K562 treated with DMSO at 1 percent for 4 hours (cell line): ENCODE measurements around the gene TTBK1. TPM values are rescaled to one million over a fixed set of nuclear protein-coding genes. Genes with fewer than 3 reads are reported as not detected.

Experiments used
- total RNA-seq: library from RNA; unstranded; fragments of 300-600 nt; gene quantifications from 2 replicates; pipeline ENCODE4 v1.2.3, GENCODE V29; 2022; ENCODE audit not compliant: insufficient read depth

Gene TTBK1
- not detected in 2 replicates for total RNA-seq

GRCh38 chr6:43242908-43243663 lies at the start of gene TTBK1:
Gene TTBK1, plus strand, starts transcription at chr6:43243481. Its CDS starts 3,180 bp downstream, at chr6:43246661.

GRCh38 chr6:43228951-43229802 lies 14.1 kb upstream of the TTBK1 start, which contains the start of gene DNPH1:
Gene DNPH1, minus strand, starts transcription at chr6:43229481. Its CDS starts 25 bp downstream, at chr6:43229456.

GRCh38 chr6:43297644-43298564 lies 54.6 kb downstream of the TTBK1 start, which contains the start of gene SLC22A7:
Gene SLC22A7, plus strand, starts transcription at chr6:43298260. Its CDS starts 99 bp downstream, at chr6:43298359.

GRCh38 chr6:43308101-43308989 lies 65.1 kb downstream of the TTBK1 start, which contains the start of gene CRIP3:
Gene CRIP3, minus strand, starts transcription at chr6:43308826. Its CDS starts 34 bp downstream, at chr6:43308792.

Other genes with a start within 250 kb of the TTBK1 start
- gene MEA1, start 229.5 kb upstream of the TTBK1 start, total RNA-seq = 70.7 and 80.4 TPM in 2 replicates
- 156 and 168 TPM in 2 replicates for gene KLHDC3, start 229.2 kb upstream of the TTBK1 start, total RNA-seq
- gene RRP36, start 221.9 kb upstream of the TTBK1 start, total RNA-seq = 74.9 and 92.3 TPM in 2 replicates
- gene CUL7, start 189.6 kb upstream of the TTBK1 start, total RNA-seq = 22.7 and 29.4 TPM in 2 replicates
- gene MRPL2, start 184.0 kb upstream of the TTBK1 start, total RNA-seq = 126 and 131 TPM in 2 replicates
- gene KLC4, start 183.8 kb upstream of the TTBK1 start, total RNA-seq = 33.5 and 36.4 TPM in 2 replicates
- 10.4 and 12.0 TPM in 2 replicates for gene PTK7, start 167.2 kb upstream of the TTBK1 start, total RNA-seq
- gene SRF, start 72.2 kb upstream of the TTBK1 start, total RNA-seq = 33.6 and 38.1 TPM in 2 replicates
- 12.5 and 20.5 TPM in 2 replicates for gene CUL9, start 61.3 kb upstream of the TTBK1 start, total RNA-seq
- 204 and 307 TPM in 2 replicates for gene DNPH1, start 14.0 kb upstream of the TTBK1 start, total RNA-seq
- gene SLC22A7, start 54.8 kb downstream of the TTBK1 start, total RNA-seq = not detected in 2 replicates
- gene CRIP3, start 65.3 kb downstream of the TTBK1 start, total RNA-seq = not detected in 2 replicates
- 13.0 and 16.6 TPM in 2 replicates for gene ZNF318, start 126.2 kb downstream of the TTBK1 start, total RNA-seq
- 11.9 and 15.4 TPM in 2 replicates for gene ABCC10, start 184.1 kb downstream of the TTBK1 start, total RNA-seq
- 0.84 TPM in 1 of 2 replicates, not detected in the other for gene DLK2, start 212.1 kb downstream of the TTBK1 start, total RNA-seq
- gene TJAP1, start 234.1 kb downstream of the TTBK1 start, total RNA-seq = 40.5 and 45.9 TPM in 2 replicates